CD14-positive monocyte (primary cell): ENCODE measurements around the gene FRRS1L. TPM values are rescaled to one million over a fixed set of nuclear protein-coding genes. Genes with fewer than 3 reads are reported as not detected.

ENCODE experiments used
- DNase-seq, 3 donors: peaks; one replicate each; pipeline ENCODE4 v3.0.0-alpha.2; 2011 to 2022
- H2AFZ ChIP-seq: 2 replicates; pipeline ENCODE4 v1.6.0; 2012; ENCODE audit warnings: mild to moderate bottlenecking, low read depth, low read length, inconsistent platforms; ENCODE audit not compliant: insufficient read depth, poor library complexity, severe bottlenecking
- H3K27ac ChIP-seq, 2 donors: 1 replicate in 1 of 2; 2 replicates in 1 of 2; pipeline ENCODE4 v1.5.1; 2012 to 2013; ENCODE audit warnings: low read length in 2 of 2, control low read depth in 1 of 2, inconsistent platforms in 1 of 2, low read depth in 1 of 2, mild to moderate bottlenecking in 1 of 2
- H3K27me3 ChIP-seq, 2 donors: one replicate each; pipeline versions ENCODE4 v1.6.0 to v1.6.1; 2011 to 2013; ENCODE audit warnings: low read length in 2 of 2; ENCODE audit not compliant: control insufficient read depth in 2 of 2, insufficient read depth in 2 of 2
- H3K36me3 ChIP-seq, 2 donors: replicated peaks in 1 of 2; 1 replicate in 1 of 2; 2 replicates in 1 of 2; pipeline versions ENCODE4 v1.5.1 to v1.6.1; 2012 to 2013; ENCODE audit warnings: low read length in 2 of 2, control low read depth in 1 of 2, inconsistent platforms in 1 of 2, mild to moderate bottlenecking in 1 of 2; ENCODE audit not compliant: insufficient read depth in 2 of 2, control insufficient read depth in 1 of 2
- H3K4me1 ChIP-seq, 2 donors: 1 replicate in 1 of 2; 2 replicates in 1 of 2; pipeline versions ENCODE4 v1.5.1 to v1.6.1; 2012 to 2013; ENCODE audit warnings: low read length in 2 of 2, control low read depth in 1 of 2, inconsistent platforms in 1 of 2, mild to moderate bottlenecking in 1 of 2, moderate library complexity in 1 of 2; ENCODE audit not compliant: insufficient read depth in 2 of 2, control insufficient read depth in 1 of 2
- H3K4me2 ChIP-seq: replicated peaks from 2 replicates; pipeline ENCODE3; 2012; ENCODE audit warnings: low read length, moderate library complexity, mild to moderate bottlenecking; ENCODE audit not compliant: poor library complexity, severe bottlenecking; ENCODE audit errors: extremely low read depth
- H3K4me3 ChIP-seq, 3 experiments: fragments of 200-600 bp in 1 of 3; sonication (generic) in 1 of 3; replicated peaks in 1 of 3; 1 replicate in 2 of 3; 2 replicates in 1 of 3; pipeline ENCODE4 v1.5.1; 2011 to 2013; ENCODE audit warnings: low read length in 3 of 3, mild to moderate bottlenecking in 3 of 3, control low read depth in 2 of 3, low read depth in 2 of 3, inconsistent platforms in 1 of 3, moderate library complexity in 1 of 3
- H3K79me2 ChIP-seq: 2 replicates; pipeline ENCODE4 v1.6.0; 2012; ENCODE audit warnings: mild to moderate bottlenecking, control low read depth, inconsistent platforms, low read length, moderate library complexity; ENCODE audit not compliant: insufficient read depth
- H3K9ac ChIP-seq: 2 replicates; pipeline ENCODE4 v1.6.0; 2017; ENCODE audit warnings: low read length, mild to moderate bottlenecking; ENCODE audit not compliant: insufficient read depth, poor library complexity, severe bottlenecking
- H3K9me3 ChIP-seq, 2 donors: replicated peaks in 1 of 2; 1 replicate in 1 of 2; 2 replicates in 1 of 2; pipeline versions ENCODE4 v1.5.1 to v1.6.1; 2012 to 2013; ENCODE audit warnings: low read length in 2 of 2, control low read depth in 1 of 2; ENCODE audit not compliant: control insufficient read depth in 1 of 2, insufficient read depth in 1 of 2
- H4K20me1 ChIP-seq: 2 replicates; pipeline ENCODE4 v1.6.0; 2012; ENCODE audit warnings: mild to moderate bottlenecking, low read length, control low read depth, moderate library complexity; ENCODE audit not compliant: insufficient read depth
- H3K27ac Mint-ChIP-seq, 7 donors: one replicate each; pipeline ENCODE4 v1.8.0; 2020; ENCODE audit warnings: mild to moderate bottlenecking in 7 of 7, mixed read lengths in 7 of 7, moderate library complexity in 6 of 7, inconsistent platforms in 2 of 7
- H3K27me3 Mint-ChIP-seq, 3 donors: one replicate each; pipeline ENCODE4 v1.8.0; 2021 to 2022; ENCODE audit warnings: low read depth in 3 of 3, mild to moderate bottlenecking in 3 of 3, mixed read lengths in 3 of 3, moderate library complexity in 3 of 3, inconsistent platforms in 1 of 3
- H3K36me3 Mint-ChIP-seq, 2 donors: one replicate each; pipeline ENCODE4 v1.8.0; 2020; ENCODE audit warnings: mixed read lengths in 2 of 2, inconsistent platforms in 1 of 2, mild to moderate bottlenecking in 1 of 2
- H3K4me1 Mint-ChIP-seq: one replicate; pipeline ENCODE4 v1.8.0; 2020; ENCODE audit warnings: mild to moderate bottlenecking, mixed read lengths
- H3K4me3 Mint-ChIP-seq, 2 donors: one replicate each; pipeline ENCODE4 v1.8.0; 2020; ENCODE audit warnings: mild to moderate bottlenecking in 2 of 2, mixed read lengths in 2 of 2, moderate library complexity in 1 of 2
- H3K9me3 Mint-ChIP-seq, 7 donors: one replicate each; pipeline ENCODE4 v1.8.0; 2020 to 2022; ENCODE audit warnings: mixed read lengths in 7 of 7, mild to moderate bottlenecking in 6 of 7, moderate library complexity in 6 of 7, inconsistent platforms in 2 of 7
- CTCF ChIP-seq: fragments of 200-600 bp; IDR thresholded peaks from one replicate; pipeline ENCODE4 v1.8.0; 2022; ENCODE audit warnings: antibody characterized with exemption, mild to moderate bottlenecking
- WGBS: methylation state at CpG from one replicate; pipeline ENCODE4 v1.1.5; 2013; ENCODE audit warnings: missing lambda C conversion rate; ENCODE audit not compliant: insufficient coverage; 5-methylcytosine and 5-hydroxymethylcytosine counted together
- intact Hi-C, 2 donors: fragments of 100-400 bp; cut with micrococcal nuclease; formaldehyde crosslinking; loops; one replicate each; pipeline versions ENCODE4 v1.15.0 to v1.15.1; 2023
- polyA plus RNA-seq, 3 donors: library from polyadenylated mRNA; depleted of rRNA in 1 of 3; unstranded in 2 of 3; stranded (reverse) in 1 of 3; fragments of 300-500 nt in 2 of 3; fragments of >200 nt in 1 of 3; fragmentation: Illumina TruSeq in 2 of 3; gene quantifications; 1 replicate in 2 of 3; 2 replicates in 1 of 3; pipeline ENCODE4 v1.2.3, GENCODE V29; 2012 to 2021

Gene FRRS1L
- polyA plus RNA-seq, 3 donors: not detected

- no peak overlapping the region for H3K4me3 Mint-ChIP-seq
- intact Hi-C loops: no loop called here
- TF ChIP-seq CTCF: no peak
- H2AFZ ChIP-seq: no peak overlapping the region
- H3K4me3 ChIP-seq: no peak overlapping the region
- no peak overlapping the region for H3K9ac ChIP-seq
- peaks cover 2 to 17% (median 5%) of the 10 kb centered on the region in 3 donors for H3K27me3 Mint-ChIP-seq
- no CpG with 5 or more reads among the region's 3 CpGs for WGBS
- H3K27me3 ChIP-seq: no peaks in the 10 kb centered on the region
- H3K4me2 ChIP-seq: no peak overlapping the region
- peaks cover 4 to 29% (median 20%) of the 10 kb centered on the region in 7 donors for H3K9me3 Mint-ChIP-seq
- no peaks in the 10 kb centered on the region for H3K36me3 ChIP-seq
- H3K27ac Mint-ChIP-seq: no peak overlapping the region
- peaks cover 12 to 16% of the 10 kb centered on the region in 2 donors for H3K9me3 ChIP-seq
- no peaks in the 10 kb centered on the region for H3K36me3 Mint-ChIP-seq
- no peaks in the 10 kb centered on the region for H4K20me1 ChIP-seq
- H3K79me2 ChIP-seq: no peaks in the 10 kb centered on the region
- DNase-seq: no peak
- H3K27ac ChIP-seq: no peak overlapping the region
- no peaks in the 10 kb centered on the region for H3K4me1 ChIP-seq
- H3K4me1 Mint-ChIP-seq: no peaks in the 10 kb centered on the region
These were observed 16.0 kb downstream of the FRRS1L start for GRCh38 chr9:109150925-109151545.

- TF ChIP-seq CTCF: no peak
- Histone ChIP-seq H2AFZ (no peak overlapping the region), H3K9me3 (peaks cover 12 to 16% of the 10 kb centered on the region in 2 donors), H3K27me3 (peaks cover 0 to 6% of the 10 kb centered on the region in 2 donors), H4K20me1 (no peaks in the 10 kb centered on the region), H3K4me1 (no peaks in the 10 kb centered on the region), H3K79me2 (no peaks in the 10 kb centered on the region), H3K27ac (no peak overlapping the region), H3K36me3 (no peaks in the 10 kb centered on the region), H3K9ac (no peak overlapping the region), H3K4me2 (no peak overlapping the region), H3K4me3 (no peak overlapping the region)
- no CpG with 5 or more reads among the region's 4 CpGs for WGBS
- peaks cover 4 to 29% (median 18%) of the 10 kb centered on the region in 7 donors for H3K9me3 Mint-ChIP-seq
- no peaks in the 10 kb centered on the region for H3K4me1 Mint-ChIP-seq
- H3K27ac Mint-ChIP-seq: no peak overlapping the region
- no peaks in the 10 kb centered on the region for H3K36me3 Mint-ChIP-seq
- intact Hi-C loops: no loop called here
- no peak for DNase-seq
- peaks cover 6 to 18% (median 11%) of the 10 kb centered on the region in 3 donors for H3K27me3 Mint-ChIP-seq
- H3K4me3 Mint-ChIP-seq: no peak overlapping the region
These were observed 17.3 kb downstream of the FRRS1L start for GRCh38 chr9:109149722-109150121.
